Parathyroid adenoma (tissue), 2 donors: ENCODE data around the gene CHST9.
"Not testable (repeated sequence)": the region's sequence is repeated elsewhere in the genome, so short reads cannot be mapped to it uniquely, and the experiment has no call there.

Source experiments
- H2AFZ ChIP-seq: fragments of 300-600 bp; sonication (generic); one replicate; pipeline ENCODE4 v1.7.0; 2017; ENCODE audit warnings: antibody characterized with exemption, mild to moderate bottlenecking
- H3K27ac ChIP-seq: fragments of 300-600 bp; sonication (generic); one replicate; pipeline ENCODE4 v1.7.0; 2017
- H3K27me3 ChIP-seq: fragments of 300-600 bp; sonication (generic); one replicate; pipeline ENCODE4 v1.7.0; 2017; ENCODE audit warnings: low read length; ENCODE audit not compliant: control insufficient read depth, insufficient read depth
- H3K36me3 ChIP-seq: fragments of 300-600 bp; sonication (generic); one replicate; pipeline ENCODE4 v1.7.0; 2017; ENCODE audit warnings: low read length; ENCODE audit not compliant: control insufficient read depth, insufficient read depth
- H3K4me1 ChIP-seq: fragments of 300-600 bp; sonication (generic); one replicate; pipeline ENCODE4 v1.7.0; 2017; ENCODE audit warnings: control low read depth
- H3K4me2 ChIP-seq: fragments of 300-600 bp; sonication (generic); one replicate; pipeline ENCODE4 v1.7.0; 2017; ENCODE audit warnings: low read length
- H3K4me3 ChIP-seq: fragments of 300-600 bp; sonication (generic); one replicate; pipeline ENCODE4 v1.7.0; 2017; ENCODE audit warnings: low read depth, low read length
- H3K79me2 ChIP-seq: fragments of 300-600 bp; sonication (generic); one replicate; pipeline ENCODE4 v1.7.0; 2017; ENCODE audit warnings: control low read depth
- H3K9ac ChIP-seq: fragments of 300-600 bp; sonication (generic); one replicate; pipeline ENCODE4 v1.7.0; 2017; ENCODE audit warnings: mild to moderate bottlenecking
- H3K9me3 ChIP-seq: fragments of 300-600 bp; sonication (generic); one replicate; pipeline ENCODE4 v1.7.0; 2017; ENCODE audit warnings: low read length; ENCODE audit not compliant: control insufficient read depth
- CTCF ChIP-seq: fragments of 300-600 bp; sonication (generic); IDR thresholded peaks from one replicate; pipeline ENCODE4 v1.7.0; 2017; ENCODE audit warnings: antibody characterized with exemption, mild to moderate bottlenecking
- donor health status: primary hyperparathyroidism.

CHST9 gene

GRCh38 chr18:27175245-27175644, 9.9 kb downstream of the CHST9 start:
- no peak for TF ChIP-seq CTCF
- no peaks in the 10 kb centered on the region for H3K27me3 ChIP-seq
- H3K4me3 ChIP-seq: no peak overlapping the region
- no peaks in the 10 kb centered on the region for H3K9me3 ChIP-seq
- H2AFZ ChIP-seq: no peak overlapping the region
- H3K27ac ChIP-seq: no peak overlapping the region
- no peak overlapping the region for H3K9ac ChIP-seq
- no peak overlapping the region for H3K4me2 ChIP-seq
- H3K79me2 ChIP-seq: no peaks in the 10 kb centered on the region
- no peaks in the 10 kb centered on the region for H3K36me3 ChIP-seq
- H3K4me1 ChIP-seq: no peaks in the 10 kb centered on the region

GRCh38 chr18:27171993-27172392, 13.1 kb downstream of the CHST9 start:
- Histone ChIP-seq H3K27ac (no peak overlapping the region), H3K27me3 (no peaks in the 10 kb centered on the region), H3K4me2 (no peak overlapping the region), H3K4me1 (no peaks in the 10 kb centered on the region), H3K79me2 (no peaks in the 10 kb centered on the region), H3K36me3 (no peaks in the 10 kb centered on the region), H3K9ac (no peak overlapping the region), H3K9me3 (no peaks in the 10 kb centered on the region), H3K4me3 (no peak overlapping the region), H2AFZ (no peak overlapping the region)
- no peak for TF ChIP-seq CTCF

- Histone ChIP-seq H3K27me3 (no peaks in the 10 kb centered on the region), H3K4me2 (no peak overlapping the region), H3K36me3 (no peaks in the 10 kb centered on the region), H2AFZ (no peak overlapping the region), H3K9ac (no peak overlapping the region), H3K4me1 (no peaks in the 10 kb centered on the region), H3K9me3 (no peaks in the 10 kb centered on the region), H3K4me3 (no peak overlapping the region), H3K79me2 (no peaks in the 10 kb centered on the region), H3K27ac (no peak overlapping the region)
- no peak for TF ChIP-seq CTCF
These were observed 19.7 kb downstream of the CHST9 start for GRCh38 chr18:27165412-27165811.

GRCh38 chr18:27164905-27165304, 20.2 kb downstream of the CHST9 start:
- no peak overlapping the region for H3K4me3 ChIP-seq
- no peak overlapping the region for H3K27ac ChIP-seq
- H3K9me3 ChIP-seq: no peaks in the 10 kb centered on the region
- H3K9ac ChIP-seq: no peak overlapping the region
- H3K27me3 ChIP-seq: no peaks in the 10 kb centered on the region
- H2AFZ ChIP-seq: no peak overlapping the region
- TF ChIP-seq CTCF: no peak
- no peak overlapping the region for H3K4me2 ChIP-seq
- no peaks in the 10 kb centered on the region for H3K79me2 ChIP-seq
- H3K36me3 ChIP-seq: no peaks in the 10 kb centered on the region
- no peaks in the 10 kb centered on the region for H3K4me1 ChIP-seq

- H3K9ac ChIP-seq, H2AFZ ChIP-seq, H3K27ac ChIP-seq: not testable (repeated sequence)
These were observed 21.9 kb downstream of the CHST9 start for GRCh38 chr18:27163197-27163716.

GRCh38 chr18:27149240-27149639, 35.9 kb downstream of the CHST9 start:
- not testable (repeated sequence) for H3K79me2 ChIP-seq, H3K4me3 ChIP-seq, H2AFZ ChIP-seq, H3K27me3 ChIP-seq, H3K4me2 ChIP-seq, H3K36me3 ChIP-seq, H3K4me1 ChIP-seq, H3K9me3 ChIP-seq, H3K27ac ChIP-seq, H3K9ac ChIP-seq

More at GRCh38 chr18:27163197-27163716, 21.9 kb downstream of the CHST9 start:
- H3K9me3 ChIP-seq, H3K4me3 ChIP-seq, H3K4me2 ChIP-seq, H3K27me3 ChIP-seq, H3K79me2 ChIP-seq, H3K4me1 ChIP-seq, H3K36me3 ChIP-seq: not testable (repeated sequence)
